ENCODE results near the gene UNC5C. TPM values are rescaled to one million over a fixed set of nuclear protein-coding genes. Genes with fewer than 3 reads are reported as not detected.

UNC5C gene
- 10 to 100 TPM; 10.6 to 11.2 TPM for total RNA-seq
- polyA plus RNA-seq = 1 to 10 TPM in 1 of 2 donors, under 1 TPM in 1; 0.63 to 6.5 TPM
- long read RNA-seq, donor 1, partial matches to known transcripts = 1 of 17 reads
- long read RNA-seq, donor 1, other reads (novel, unspliced or antisense) = 16 of 17 reads
- long read RNA-seq, donor 2, partial matches to known transcripts = 0 of 11 reads
- long read RNA-seq, donor 2, other reads (novel, unspliced or antisense) = 11 of 11 reads

- 0 to 1% methylated on average over 35 to 37 of the region's 37 CpGs for WGBS, 2 donors
- no peaks in the 10 kb centered on the region for H3K4me1 ChIP-seq (ENCODE audit: control insufficient read depth in 1 of 2, insufficient read depth in 2 of 2, low read length in 2 of 2)
- ATAC-seq (ENCODE audit: low FRiP score) = peak; percentile 91
- H3K36me3 ChIP-seq (ENCODE audit: control insufficient read depth in 1 of 2, insufficient read depth in 2 of 2, low read length in 1 of 2) = no peaks in the 10 kb centered on the region
- peak; percentile 85 to 93 for DNase-seq
- peak within 1 kb of the TSS; percentile 72 to 92 for H3K27ac ChIP-seq (ENCODE audit: low read depth in 1 of 2, low read length in 2 of 2)
- H3K27me3 ChIP-seq (ENCODE audit: control insufficient read depth in 1 of 2, insufficient read depth in 2 of 2, low read length in 1 of 2) = no peaks in the 10 kb centered on the region
- intact Hi-C loops (cut with DNase I) = loop anchor here in 1 of 2 donors (10.0 kb wide), 1 partner anchor 384 kb away; no protein-coding TSS in a partner anchor
- no peaks in the 10 kb centered on the region for H3K9me3 ChIP-seq (ENCODE audit: control insufficient read depth, low read length)
- H3K4me3 ChIP-seq (ENCODE audit: low read length in 2 of 2) = peak within 1 kb of the TSS; percentile 78 to 95
Measured at GRCh38 chr4:95548738-95549245, at the start of gene UNC5C. Gene UNC5C (minus strand): TSS chr4:95548973.

- Histone ChIP-seq H3K4me1 (ENCODE audit: control insufficient read depth in 1 of 2, insufficient read depth in 2 of 2, low read length in 2 of 2) (no peaks in the 10 kb centered on the region), H3K27ac (ENCODE audit: low read depth in 1 of 2, low read length in 2 of 2) (no peak overlapping the region), H3K36me3 (ENCODE audit: control insufficient read depth in 1 of 2, insufficient read depth in 2 of 2, low read length in 1 of 2) (no peaks in the 10 kb centered on the region), H3K27me3 (ENCODE audit: control insufficient read depth in 1 of 2, insufficient read depth in 2 of 2, low read length in 1 of 2) (no peaks in the 10 kb centered on the region), H3K9me3 (ENCODE audit: control insufficient read depth, low read length) (no peaks in the 10 kb centered on the region), H3K4me3 (ENCODE audit: low read length in 2 of 2) (no peak overlapping the region)
- WGBS, 2 donors = 90 to 91% methylated on average over 7 of the region's 7 CpGs
- intact Hi-C loops (cut with DNase I) = no loop called here
- ATAC-seq (ENCODE audit: low FRiP score) (no peak), DNase-seq (no peak)
Measured at GRCh38 chr4:95596676-95597075, 47.9 kb upstream of the UNC5C start.

GRCh38 chr4:95594629-95595028, 45.9 kb upstream of the UNC5C start:
- no peak overlapping the region for H3K4me3 ChIP-seq (ENCODE audit: low read length in 2 of 2)
- no peaks in the 10 kb centered on the region for H3K4me1 ChIP-seq (ENCODE audit: control insufficient read depth in 1 of 2, insufficient read depth in 2 of 2, low read length in 2 of 2)
- intact Hi-C loops (cut with DNase I) = no loop called here
- ATAC-seq (ENCODE audit: low FRiP score) (no peak), DNase-seq (no peak)
- no peaks in the 10 kb centered on the region for H3K9me3 ChIP-seq (ENCODE audit: control insufficient read depth, low read length)
- WGBS, 2 donors = 31 to 53% methylated on average over 1 of the region's 1 CpG
- no peak overlapping the region for H3K27ac ChIP-seq (ENCODE audit: low read depth in 1 of 2, low read length in 2 of 2)
- H3K36me3 ChIP-seq (ENCODE audit: control insufficient read depth in 1 of 2, insufficient read depth in 2 of 2, low read length in 1 of 2) = no peaks in the 10 kb centered on the region
- no peaks in the 10 kb centered on the region for H3K27me3 ChIP-seq (ENCODE audit: control insufficient read depth in 1 of 2, insufficient read depth in 2 of 2, low read length in 1 of 2)

GRCh38 chr4:95594013-95594412, 45.2 kb upstream of the UNC5C start:
- Histone ChIP-seq H3K9me3 (ENCODE audit: control insufficient read depth, low read length) (no peaks in the 10 kb centered on the region), H3K27me3 (ENCODE audit: control insufficient read depth in 1 of 2, insufficient read depth in 2 of 2, low read length in 1 of 2) (no peaks in the 10 kb centered on the region), H3K4me3 (ENCODE audit: low read length in 2 of 2) (no peak overlapping the region), H3K27ac (ENCODE audit: low read depth in 1 of 2, low read length in 2 of 2) (no peak overlapping the region), H3K4me1 (ENCODE audit: control insufficient read depth in 1 of 2, insufficient read depth in 2 of 2, low read length in 2 of 2) (no peaks in the 10 kb centered on the region), H3K36me3 (ENCODE audit: control insufficient read depth in 1 of 2, insufficient read depth in 2 of 2, low read length in 1 of 2) (no peaks in the 10 kb centered on the region)
- DNase-seq (no peak), ATAC-seq (ENCODE audit: low FRiP score) (no peak)
- intact Hi-C loops (cut with DNase I) = no loop called here
- 97 to 99% methylated on average over 1 of the region's 1 CpG for WGBS, 2 donors

- Histone ChIP-seq H3K36me3 (ENCODE audit: control insufficient read depth in 1 of 2, insufficient read depth in 2 of 2, low read length in 1 of 2) (no peaks in the 10 kb centered on the region), H3K4me3 (ENCODE audit: low read length in 2 of 2) (no peak overlapping the region), H3K9me3 (ENCODE audit: control insufficient read depth, low read length) (no peaks in the 10 kb centered on the region), H3K27ac (ENCODE audit: low read depth in 1 of 2, low read length in 2 of 2) (no peak overlapping the region), H3K4me1 (ENCODE audit: control insufficient read depth in 1 of 2, insufficient read depth in 2 of 2, low read length in 2 of 2) (no peaks in the 10 kb centered on the region), H3K27me3 (ENCODE audit: control insufficient read depth in 1 of 2, insufficient read depth in 2 of 2, low read length in 1 of 2) (no peaks in the 10 kb centered on the region)
- intact Hi-C loops (cut with DNase I) = no loop called here
- DNase-seq (no peak), ATAC-seq (ENCODE audit: low FRiP score) (no peak)
- 67 to 71% methylated on average over 5 of the region's 5 CpGs for WGBS, 2 donors
Measured at GRCh38 chr4:95591278-95591677, 42.5 kb upstream of the UNC5C start.

- 87 to 88% methylated on average over 1 of the region's 1 CpG for WGBS, 2 donors
- ATAC-seq (ENCODE audit: low FRiP score) = no peak
- intact Hi-C loops (cut with DNase I) = no loop called here
Measured at GRCh38 chr4:95590615-95591014, 41.8 kb upstream of the UNC5C start.

GRCh38 chr4:95585016-95585695, 36.4 kb upstream of the UNC5C start:
- Histone ChIP-seq H3K27me3 (ENCODE audit: control insufficient read depth in 1 of 2, insufficient read depth in 2 of 2, low read length in 1 of 2) (no peaks in the 10 kb centered on the region), H3K4me1 (ENCODE audit: control insufficient read depth in 1 of 2, insufficient read depth in 2 of 2, low read length in 2 of 2) (no peaks in the 10 kb centered on the region), H3K36me3 (ENCODE audit: control insufficient read depth in 1 of 2, insufficient read depth in 2 of 2, low read length in 1 of 2) (no peaks in the 10 kb centered on the region), H3K9me3 (ENCODE audit: control insufficient read depth, low read length) (no peaks in the 10 kb centered on the region), H3K27ac (ENCODE audit: low read depth in 1 of 2, low read length in 2 of 2) (no peak overlapping the region), H3K4me3 (ENCODE audit: low read length in 2 of 2) (no peak overlapping the region)
- ATAC-seq (ENCODE audit: low FRiP score) (no peak), DNase-seq (no peak)
- WGBS, 2 donors = 62 to 77% methylated on average over 5 of the region's 5 CpGs
- intact Hi-C loops (cut with DNase I) = no loop called here

More at GRCh38 chr4:95590615-95591014, 41.8 kb upstream of the UNC5C start:
- DNase-seq = no peak
- no peaks in the 10 kb centered on the region for H3K27me3 ChIP-seq (ENCODE audit: control insufficient read depth in 1 of 2, insufficient read depth in 2 of 2, low read length in 1 of 2)
- no peaks in the 10 kb centered on the region for H3K9me3 ChIP-seq (ENCODE audit: control insufficient read depth, low read length)
- H3K4me1 ChIP-seq (ENCODE audit: control insufficient read depth in 1 of 2, insufficient read depth in 2 of 2, low read length in 2 of 2) = no peaks in the 10 kb centered on the region
- H3K36me3 ChIP-seq (ENCODE audit: control insufficient read depth in 1 of 2, insufficient read depth in 2 of 2, low read length in 1 of 2) = no peaks in the 10 kb centered on the region
- H3K4me3 ChIP-seq (ENCODE audit: low read length in 2 of 2) = no peak overlapping the region
- H3K27ac ChIP-seq (ENCODE audit: low read depth in 1 of 2, low read length in 2 of 2) = no peak overlapping the region

GRCh38 chr4:95580226-95580625, 31.5 kb upstream of the UNC5C start:
- DNase-seq (no peak), ATAC-seq (ENCODE audit: low FRiP score) (no peak)
- Histone ChIP-seq H3K27me3 (ENCODE audit: control insufficient read depth in 1 of 2, insufficient read depth in 2 of 2, low read length in 1 of 2) (no peaks in the 10 kb centered on the region), H3K4me1 (ENCODE audit: control insufficient read depth in 1 of 2, insufficient read depth in 2 of 2, low read length in 2 of 2) (no peaks in the 10 kb centered on the region), H3K27ac (ENCODE audit: low read depth in 1 of 2, low read length in 2 of 2) (no peak overlapping the region), H3K4me3 (ENCODE audit: low read length in 2 of 2) (no peak overlapping the region), H3K9me3 (ENCODE audit: control insufficient read depth, low read length) (no peaks in the 10 kb centered on the region), H3K36me3 (ENCODE audit: control insufficient read depth in 1 of 2, insufficient read depth in 2 of 2, low read length in 1 of 2) (no peaks in the 10 kb centered on the region)
- intact Hi-C loops (cut with DNase I) = no loop called here
- 68 to 71% methylated on average over 8 of the region's 8 CpGs for WGBS, 2 donors
